PC-9 (cell line): ENCODE results near the gene RAB40AL. TPM values are rescaled to one million over a fixed set of nuclear protein-coding genes. Genes with fewer than 3 reads are reported as not detected.

Source experiments
- BruUV-seq: library from RNA; stranded (reverse); fragments of 400-500 nt; replicated peaks from 2 replicates; lab custom pipeline; 2021; lab: Mats Ljungman, UMichigan
- CTCF ChIA-PET: fragments of 300-600 bp; sonication (Branson Sonifier 250); formaldehyde crosslinking; loops from one replicate; lab custom pipeline; 2022; ENCODE audit warnings: antibody characterized with exemption; lab: Charles Lee
- POLR2A ChIA-PET: fragments of 300-600 bp; sonication (Branson Sonifier 250); formaldehyde crosslinking; loops from one replicate; lab custom pipeline; 2022; ENCODE audit warnings: antibody characterized with exemption; ENCODE audit not compliant: unreplicated experiment; lab: Charles Lee
- DNase-seq, 2 experiments: peaks; one replicate each; pipeline versions ENCODE4 v3.0.0 to v3.0.0-alpha.2; 2015 to 2022; ENCODE audit warnings: mixed read lengths in 1 of 2
- H2AFZ ChIP-seq: fragments of 200-600 bp; sonication (generic); 2 replicates; pipeline ENCODE4 v1.8.1; 2017; ENCODE audit warnings: antibody characterized with exemption
- H3F3A ChIP-seq: fragments of 200-600 bp; sonication (generic); 2 replicates; pipeline ENCODE4 v1.8.1; 2017; ENCODE audit warnings: antibody characterized with exemption, mild to moderate bottlenecking, low read depth; ENCODE audit not compliant: insufficient read depth
- H3K27ac ChIP-seq: fragments of 200-600 bp; sonication (generic); 2 replicates; pipeline ENCODE4 v1.6.1; 2016; ENCODE audit warnings: mixed run types
- H3K27me3 ChIP-seq: fragments of 200-600 bp; sonication (generic); 2 replicates; pipeline ENCODE4 v1.6.1; 2016; ENCODE audit warnings: low read depth, mixed run types; ENCODE audit not compliant: insufficient read depth
- H3K36me3 ChIP-seq: fragments of 200-600 bp; sonication (generic); 2 replicates; pipeline ENCODE4 v1.6.1; 2016; ENCODE audit warnings: low read depth, mixed run types
- H3K4me1 ChIP-seq: fragments of 200-600 bp; sonication (generic); replicated peaks from 2 replicates; pipeline ENCODE4 v1.6.1; 2016; ENCODE audit warnings: mixed run types; ENCODE audit not compliant: insufficient read depth
- H3K4me2 ChIP-seq: fragments of 200-600 bp; sonication (generic); 2 replicates; pipeline ENCODE4 v1.6.1; 2017; ENCODE audit warnings: mixed run types
- H3K4me3 ChIP-seq: fragments of 200-600 bp; sonication (generic); 2 replicates; pipeline ENCODE4 v1.6.1; 2016; ENCODE audit warnings: mixed run types
- H3K79me2 ChIP-seq: fragments of 200-600 bp; sonication (generic); 2 replicates; pipeline ENCODE4 v1.6.1; 2017; ENCODE audit warnings: low read depth, mixed run types
- H3K9me2 ChIP-seq: fragments of 200-600 bp; sonication (generic); 2 replicates; pipeline ENCODE4 v1.8.1; 2017; ENCODE audit warnings: mild to moderate bottlenecking; ENCODE audit not compliant: insufficient read depth
- H3K9me3 ChIP-seq: fragments of 200-600 bp; sonication (generic); 2 replicates; pipeline ENCODE4 v1.8.1; 2016; ENCODE audit warnings: low read depth; ENCODE audit not compliant: insufficient read depth
- H4K20me1 ChIP-seq: fragments of 200-600 bp; sonication (generic); 2 replicates; pipeline ENCODE4 v1.8.1; 2017; ENCODE audit not compliant: insufficient read depth
- CTCF ChIP-seq: fragments of 200-600 bp; sonication (generic); conservative IDR thresholded peaks from 2 replicates; pipeline ENCODE4 v1.6.1; 2017; ENCODE audit warnings: mixed run types, antibody characterized with exemption, mild to moderate bottlenecking, moderate library complexity
- EZH2 ChIP-seq: fragments of 200-600 bp; sonication (generic); IDR thresholded peaks from 2 replicates; pipeline ENCODE4 v1.8.0; 2017; ENCODE audit warnings: antibody characterized with exemption, low read depth
- intact Hi-C: fragments of 100-400 bp; cut with micrococcal nuclease; formaldehyde crosslinking; loops from one replicate; pipeline ENCODE4 v1.10.0; 2022; ENCODE audit not compliant: unreplicated experiment
- total RNA-seq: library from RNA; stranded (reverse); gene quantifications from 2 replicates; pipeline ENCODE4 v1.2.3, GENCODE V29; 2021

The RAB40AL gene
- total RNA-seq, 1 experiment from 2014 or later: 2.1 TPM

DNA sequence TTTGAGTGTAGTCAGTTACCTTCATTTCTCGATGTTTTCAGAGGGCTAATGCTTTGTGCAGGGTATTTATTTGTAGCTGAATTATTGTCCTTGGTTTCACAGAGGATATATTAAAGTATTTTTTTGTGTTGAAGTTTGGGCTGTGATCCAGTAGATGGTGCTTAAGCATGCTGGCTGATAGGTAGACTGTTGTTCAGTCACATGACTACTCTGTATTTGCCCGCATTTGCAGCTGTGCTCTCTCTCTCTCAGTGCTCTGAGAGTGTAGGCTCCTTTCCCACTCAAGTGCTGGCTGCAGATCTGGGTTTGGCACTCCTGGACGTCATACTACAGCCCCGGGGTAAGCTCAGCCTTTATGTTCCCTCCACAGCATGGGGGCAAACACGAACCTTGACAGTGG, 21.7 kb downstream of the RAB40AL start:
- no peaks in the 10 kb centered on the region for H3K27me3 ChIP-seq
- H3K4me1 ChIP-seq: no peaks in the 10 kb centered on the region
- no peaks in the 10 kb centered on the region for H3K79me2 ChIP-seq
- ChIA-PET CTCF (no interaction called here), POLR2A (no interaction called here)
- H3K27ac ChIP-seq: no peak overlapping the region
- no peaks in the 10 kb centered on the region for H3K9me3 ChIP-seq
- intact Hi-C loops: no loop called here
- no peaks in the 10 kb centered on the region for H3K9me2 ChIP-seq
- no peaks in the 10 kb centered on the region for H3K36me3 ChIP-seq
- TF ChIP-seq EZH2 (no peak), CTCF (no peak)
- H3K4me3 ChIP-seq: no peak overlapping the region
- DNase-seq: no peak
- H3K4me2 ChIP-seq: no peak overlapping the region
- H4K20me1 ChIP-seq: no peaks in the 10 kb centered on the region
- no peaks in the 10 kb centered on the region for H3F3A ChIP-seq
- H2AFZ ChIP-seq: no peak overlapping the region
- BruUV-seq: no TSS peak

DNA sequence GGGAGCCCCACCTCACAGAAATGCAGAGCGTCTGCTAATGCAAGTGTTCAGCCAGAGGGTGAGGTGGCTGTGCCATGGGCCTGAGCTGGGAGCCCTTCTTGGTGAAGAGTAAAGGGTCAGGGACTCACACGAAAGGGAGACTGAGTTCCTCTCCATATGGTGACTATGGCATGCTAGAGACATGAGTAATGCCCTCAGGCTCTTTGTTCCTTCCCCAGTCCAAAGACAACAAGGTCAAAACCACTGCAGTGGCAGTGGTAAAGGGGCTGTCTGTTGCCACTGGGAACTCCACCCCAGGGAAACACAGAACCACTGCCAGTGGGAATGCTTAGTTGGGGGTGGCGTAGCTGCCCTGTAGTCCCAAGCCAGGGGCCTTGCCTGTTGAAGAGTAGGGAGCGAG, 22.4 kb downstream of the RAB40AL start:
- H3K4me1 ChIP-seq: no peaks in the 10 kb centered on the region
- H3K9me2 ChIP-seq: no peaks in the 10 kb centered on the region
- no peak overlapping the region for H2AFZ ChIP-seq
- TF ChIP-seq CTCF (no peak), EZH2 (no peak)
- H3K4me3 ChIP-seq: no peak overlapping the region
- H3K9me3 ChIP-seq: no peaks in the 10 kb centered on the region
- no peaks in the 10 kb centered on the region for H3K27me3 ChIP-seq
- H4K20me1 ChIP-seq: no peaks in the 10 kb centered on the region
- no peak overlapping the region for H3K4me2 ChIP-seq
- H3K36me3 ChIP-seq: no peaks in the 10 kb centered on the region
- intact Hi-C loops: no loop called here
- no TSS peak for BruUV-seq
- H3K27ac ChIP-seq: no peak overlapping the region
- ChIA-PET POLR2A (no interaction called here), CTCF (no interaction called here)
- peak; percentile 28 to 47 for DNase-seq
- H3K79me2 ChIP-seq: no peaks in the 10 kb centered on the region
- no peaks in the 10 kb centered on the region for H3F3A ChIP-seq

GRCh38 chrX:102963955-102964354, 26.9 kb downstream of the RAB40AL start:
- Histone ChIP-seq H3F3A (no peaks in the 10 kb centered on the region), H3K27me3 (no peaks in the 10 kb centered on the region), H3K4me1 (no peaks in the 10 kb centered on the region), H3K4me3 (no peak overlapping the region), H2AFZ (no peak overlapping the region), H3K27ac (no peak overlapping the region), H3K79me2 (no peaks in the 10 kb centered on the region), H3K9me3 (no peaks in the 10 kb centered on the region), H4K20me1 (no peaks in the 10 kb centered on the region), H3K36me3 (no peaks in the 10 kb centered on the region), H3K9me2 (no peaks in the 10 kb centered on the region), H3K4me2 (no peak overlapping the region)
- no TSS peak for BruUV-seq
- ChIA-PET POLR2A (no interaction called here), CTCF (no interaction called here)
- intact Hi-C loops: no loop called here
- no peak for TF ChIP-seq EZH2
- no peak for TF ChIP-seq CTCF
- DNase-seq: no peak
